ENCODE results near the gene TMEM132C.
"Not testable (repeated sequence)": the region's sequence is repeated elsewhere in the genome, so short reads cannot be mapped to it uniquely, and the experiment has no call there.

Gene TMEM132C

DNA sequence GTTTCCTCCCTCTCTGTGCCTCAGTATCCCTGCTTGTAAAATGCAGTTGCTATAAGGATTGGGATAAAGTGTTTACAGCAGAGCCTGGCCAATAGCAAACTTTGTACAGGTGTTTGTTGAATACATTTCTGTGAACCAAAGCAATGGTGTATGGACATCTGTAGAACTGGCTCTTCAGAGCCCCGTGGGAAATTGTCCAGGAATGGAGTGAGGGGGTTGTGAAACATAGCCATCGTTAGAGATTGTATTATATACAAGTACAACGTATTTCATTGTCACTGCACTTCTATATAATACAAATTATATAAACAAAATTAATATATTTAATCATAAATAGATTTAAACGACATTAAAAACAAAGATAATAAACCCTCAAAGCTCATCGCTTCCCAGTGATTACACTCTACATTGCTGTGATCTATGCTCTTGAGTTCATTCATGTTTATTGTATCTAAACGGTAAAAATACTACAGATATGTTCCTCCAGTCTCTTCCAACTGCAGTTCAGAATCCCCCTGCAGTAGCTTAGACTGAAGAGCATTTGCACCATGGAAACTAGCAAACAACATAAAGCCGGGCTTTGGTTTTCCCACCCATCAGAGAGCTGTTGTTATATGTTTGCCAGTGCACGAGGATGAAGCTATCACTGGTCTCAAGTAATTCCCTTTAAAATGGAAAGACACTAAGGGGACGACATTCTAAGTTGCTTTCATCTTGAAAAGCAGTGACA lies 216.7 kb downstream of the TMEM132C start:
- DNase-seq (ENCODE audit: low spot score): no peak

DNA sequence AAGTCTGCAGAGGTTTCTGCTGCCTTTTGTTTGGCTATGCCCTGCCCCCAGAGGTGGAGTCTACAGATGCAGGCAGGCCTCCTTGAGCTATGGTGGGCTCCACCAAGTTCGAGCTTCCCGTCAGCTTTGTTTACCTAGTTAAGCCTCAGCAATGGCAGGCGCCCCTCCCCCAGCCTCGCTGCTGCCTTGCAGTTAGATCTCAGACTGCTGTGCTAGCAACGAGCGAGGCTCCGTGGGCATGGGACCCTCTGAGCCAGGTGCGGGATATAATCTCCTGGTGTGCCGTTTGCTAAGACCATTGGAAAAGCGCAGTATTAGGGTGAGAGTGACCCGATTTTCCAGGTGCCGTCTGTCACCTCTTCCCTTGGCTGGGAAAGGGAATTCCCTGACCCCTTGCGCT lies 230.4 kb downstream of the TMEM132C start:
- DNase-seq (ENCODE audit: low spot score): not testable (repeated sequence)

DNA sequence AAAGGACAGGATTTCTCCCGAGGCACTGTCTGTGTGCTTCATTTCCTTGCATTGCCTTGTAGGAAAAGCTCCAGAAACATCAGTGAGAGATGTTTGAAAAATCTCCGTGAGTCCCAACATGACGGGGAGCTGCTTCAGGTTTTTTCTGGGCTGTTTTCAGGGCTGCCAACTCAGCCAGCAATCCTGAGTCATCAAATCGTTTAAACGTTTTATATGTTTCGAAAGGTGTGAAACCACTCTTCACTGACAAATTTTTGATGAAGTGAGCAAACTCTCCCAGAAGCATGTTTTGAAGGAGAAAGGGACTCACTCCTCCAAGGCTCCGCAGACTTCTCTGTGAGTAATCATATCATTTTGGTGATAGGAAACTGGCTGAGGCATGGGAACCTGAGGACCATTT lies 240.5 kb downstream of the TMEM132C start:
- DNase-seq (ENCODE audit: low spot score): no peak

DNA sequence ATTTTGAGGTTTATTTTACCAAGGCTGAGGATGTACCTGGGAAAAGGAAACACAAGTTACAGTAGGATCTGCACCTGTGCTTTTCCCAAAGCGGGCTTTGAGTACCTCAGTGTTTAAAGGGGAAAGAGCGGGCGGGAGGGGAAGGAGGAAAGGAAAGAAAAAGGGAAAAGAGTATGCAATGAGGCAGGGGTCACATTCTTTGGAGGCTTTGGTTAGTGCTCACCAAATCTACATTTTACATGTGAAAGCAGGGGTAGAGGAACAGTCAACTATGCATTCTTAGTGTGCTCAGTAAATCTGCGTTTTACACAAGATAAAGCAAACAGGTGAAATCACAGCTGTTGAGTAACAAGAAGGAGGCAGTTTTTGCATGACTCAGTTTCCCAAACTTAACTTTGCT lies 242.2 kb downstream of the TMEM132C start:
- no peak for DNase-seq (ENCODE audit: low spot score)

DNA sequence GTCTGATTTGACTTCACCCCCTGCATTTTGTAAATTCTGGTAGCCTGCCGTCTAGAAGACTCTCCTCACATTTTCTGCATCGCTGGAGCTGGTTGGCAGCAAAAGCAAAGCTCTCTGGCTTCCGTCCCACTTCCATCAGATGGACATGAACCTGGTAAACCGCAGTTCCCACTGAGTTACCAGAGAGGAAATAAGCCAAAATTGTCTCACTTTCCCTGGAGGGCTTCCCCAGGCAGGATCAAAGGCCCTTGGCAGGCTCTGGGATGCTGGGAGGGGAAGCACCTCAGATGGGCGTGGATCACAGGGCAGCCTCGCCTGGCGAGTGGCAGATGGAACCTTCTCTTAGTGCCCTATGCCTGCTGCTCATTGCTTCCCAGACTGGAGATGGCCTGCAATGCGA lies 243.5 kb downstream of the TMEM132C start:
- DNase-seq (ENCODE audit: low spot score): no peak

DNA sequence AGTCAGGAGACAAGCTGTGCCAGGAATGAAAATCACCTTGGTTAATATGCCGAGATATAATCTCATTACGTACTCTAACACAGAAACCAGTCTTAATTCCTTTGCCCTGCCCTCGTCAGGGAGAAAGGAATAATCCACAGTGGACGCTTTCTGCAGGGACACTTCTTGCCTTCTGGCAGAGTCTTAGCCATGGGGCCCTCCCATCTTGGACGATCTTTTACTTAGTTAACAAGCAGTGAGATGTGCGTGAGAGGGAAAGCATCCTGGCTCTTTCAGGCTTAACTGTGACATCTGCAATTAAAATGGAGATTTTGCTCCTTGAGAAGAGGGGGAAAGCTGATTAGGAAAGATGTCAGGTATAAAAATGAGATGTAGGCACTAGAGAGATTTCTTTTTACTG lies 246.4 kb downstream of the TMEM132C start:
- DNase-seq (ENCODE audit: low spot score): no peak

DNA sequence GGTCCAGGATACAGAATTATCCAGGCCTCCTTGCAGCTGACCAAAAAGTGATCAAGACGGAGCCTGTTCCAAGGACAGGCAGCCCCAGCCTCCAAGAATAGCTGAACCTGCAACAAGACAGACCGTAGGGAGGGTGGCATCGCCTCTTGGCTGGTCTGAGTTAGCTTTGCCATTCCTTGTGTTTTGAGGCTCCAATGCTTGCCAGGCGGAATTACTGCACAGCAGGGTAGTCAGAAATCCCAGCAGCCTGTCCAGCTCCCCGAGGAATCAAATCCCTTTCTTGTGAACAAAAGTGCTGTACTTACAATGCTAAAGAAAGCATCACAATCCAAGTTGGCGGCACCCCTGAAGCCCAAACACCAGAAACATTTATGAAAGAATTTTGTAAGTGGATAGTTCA lies 246.9 kb downstream of the TMEM132C start:
- no peak for DNase-seq (ENCODE audit: low spot score)

DNA sequence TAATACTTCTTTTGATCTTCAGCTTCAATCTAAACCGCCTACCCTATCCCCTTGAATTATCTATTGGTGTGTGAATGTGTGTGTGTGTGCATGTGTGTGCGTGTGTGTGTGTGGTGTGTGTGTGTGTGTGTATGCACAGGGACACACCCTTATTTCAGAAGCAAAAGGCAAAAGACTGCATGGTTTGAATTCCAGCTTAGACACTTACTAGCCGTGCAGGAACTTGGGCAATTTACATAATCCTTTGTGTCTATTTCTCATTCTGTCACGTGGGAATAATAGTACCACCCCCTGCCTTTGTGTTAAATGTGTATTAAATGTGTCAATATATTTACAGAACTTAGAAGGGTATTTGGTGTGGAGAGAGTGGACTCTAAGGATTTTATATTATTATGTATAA lies 251.7 kb downstream of the TMEM132C start:
- DNase-seq (ENCODE audit: low spot score): no peak

DNA sequence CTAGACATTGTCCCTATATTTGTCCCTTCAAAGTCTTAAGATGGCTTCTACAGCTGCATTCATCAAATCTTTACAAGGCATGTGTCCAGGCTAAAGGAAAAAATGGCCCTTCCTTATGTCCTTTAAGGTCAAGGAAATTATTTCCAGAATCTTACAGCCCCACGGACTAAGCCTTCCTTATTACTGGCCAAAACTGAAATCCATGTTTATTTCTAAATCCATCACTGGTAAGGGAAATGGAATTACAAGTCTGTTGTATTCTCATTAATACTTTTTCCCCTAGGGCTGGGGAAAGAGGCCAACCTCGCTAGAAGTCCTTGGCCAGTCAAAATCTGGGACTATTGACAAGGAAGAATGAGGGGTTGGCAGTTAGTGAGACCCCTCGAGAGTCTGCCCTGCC lies 252.5 kb downstream of the TMEM132C start:
- no peak for DNase-seq (ENCODE audit: low spot score)

DNA sequence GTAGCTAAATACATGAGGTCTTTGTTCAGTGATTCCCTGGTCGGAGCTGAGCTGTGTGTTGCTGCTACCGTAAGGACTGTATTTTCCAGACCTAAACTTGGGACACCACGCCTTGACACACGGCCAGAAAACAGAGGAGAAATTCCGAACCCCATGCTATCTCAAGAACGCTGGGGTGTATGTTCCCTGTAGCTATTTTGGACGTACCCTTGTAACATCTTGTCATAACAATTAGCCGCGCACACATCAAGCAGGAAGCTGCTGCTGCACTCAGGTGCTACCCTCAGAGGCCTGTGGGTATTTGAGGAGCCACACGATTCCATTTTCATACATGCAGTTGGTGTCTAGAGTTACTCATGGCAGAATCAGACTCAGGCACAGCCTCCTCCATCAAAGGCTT lies 255.0 kb downstream of the TMEM132C start:
- DNase-seq (ENCODE audit: low spot score): no peak

DNA sequence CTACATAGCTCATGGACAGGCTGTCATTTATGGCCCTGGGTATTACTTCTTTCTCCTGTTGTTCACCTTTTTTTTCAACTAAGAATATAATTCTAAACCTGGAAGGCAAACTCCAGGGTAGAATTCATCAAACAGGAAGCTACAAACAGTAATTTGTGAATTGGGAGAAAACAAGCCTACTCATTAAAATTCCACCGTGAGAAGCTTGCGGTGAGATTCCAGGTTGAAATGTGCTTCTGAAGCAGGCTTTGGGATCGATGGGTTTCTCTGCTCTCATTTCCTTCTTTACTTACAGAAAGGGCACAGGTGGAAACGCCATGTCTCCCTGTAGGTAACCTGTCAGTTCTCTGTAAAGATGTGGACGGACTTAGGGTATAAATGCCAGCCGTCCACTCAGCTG lies 257.5 kb downstream of the TMEM132C start:
- DNase-seq (ENCODE audit: low spot score): no peak

DNA sequence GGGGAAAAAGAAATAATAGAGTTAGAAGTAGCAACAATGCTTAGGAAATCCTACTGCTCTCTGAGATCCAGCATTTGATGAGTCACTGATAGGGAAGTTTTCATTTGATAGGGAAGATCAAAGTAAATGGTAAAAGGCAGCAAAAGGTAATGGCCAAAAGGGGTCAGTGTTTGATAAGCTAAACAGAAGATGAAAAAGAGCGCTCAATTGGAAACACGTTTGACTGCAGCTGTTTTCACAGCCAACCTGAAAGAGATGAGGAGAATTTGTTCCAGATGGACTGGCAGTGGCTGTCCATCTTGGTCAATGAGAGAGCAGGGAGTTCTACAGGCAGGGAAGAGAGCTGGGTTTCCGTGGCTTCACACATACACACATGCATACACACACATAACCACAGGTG lies 264.2 kb downstream of the TMEM132C start:
- DNase-seq (ENCODE audit: low spot score): no peak

DNA sequence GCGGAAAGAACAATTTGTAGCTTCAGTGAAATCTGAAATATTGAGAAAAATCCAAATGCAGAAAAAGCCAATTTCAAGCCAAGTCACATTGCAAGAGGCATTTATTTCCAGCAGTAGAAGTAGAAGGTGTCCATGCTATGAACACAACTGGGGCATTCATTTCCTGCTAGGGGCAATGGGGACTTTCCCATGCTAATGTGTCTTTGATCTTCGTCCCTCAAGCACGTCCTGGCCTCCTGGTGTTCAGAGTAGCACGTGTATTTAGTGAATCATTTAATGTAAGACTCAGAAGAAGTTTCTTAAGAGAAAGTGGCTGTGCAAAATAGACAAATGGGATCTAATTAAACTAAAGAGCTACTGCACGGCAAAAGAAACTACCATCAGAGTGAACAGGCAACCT lies 267.9 kb downstream of the TMEM132C start:
- no peak for DNase-seq (ENCODE audit: low spot score)

DNA sequence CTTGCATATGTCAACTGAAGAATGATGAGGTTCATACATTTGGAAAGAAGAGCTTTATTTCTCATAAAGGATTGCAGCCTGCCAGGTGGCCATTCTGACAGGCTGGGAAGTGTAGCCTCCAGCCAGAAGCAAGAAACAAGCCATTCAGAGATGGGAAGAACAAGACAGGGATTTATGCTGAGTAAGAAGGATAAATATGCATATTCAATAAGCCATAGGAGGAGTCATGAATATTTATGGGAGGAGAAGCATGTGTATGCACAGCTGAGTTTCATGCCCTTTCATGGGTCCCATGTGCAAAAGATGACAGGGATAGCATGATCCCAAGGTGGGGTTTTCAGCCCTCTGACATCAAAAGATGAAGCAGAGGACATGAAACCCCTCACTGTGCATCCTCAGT lies 269.8 kb downstream of the TMEM132C start:
- DNase-seq (ENCODE audit: low spot score): no peak

DNA sequence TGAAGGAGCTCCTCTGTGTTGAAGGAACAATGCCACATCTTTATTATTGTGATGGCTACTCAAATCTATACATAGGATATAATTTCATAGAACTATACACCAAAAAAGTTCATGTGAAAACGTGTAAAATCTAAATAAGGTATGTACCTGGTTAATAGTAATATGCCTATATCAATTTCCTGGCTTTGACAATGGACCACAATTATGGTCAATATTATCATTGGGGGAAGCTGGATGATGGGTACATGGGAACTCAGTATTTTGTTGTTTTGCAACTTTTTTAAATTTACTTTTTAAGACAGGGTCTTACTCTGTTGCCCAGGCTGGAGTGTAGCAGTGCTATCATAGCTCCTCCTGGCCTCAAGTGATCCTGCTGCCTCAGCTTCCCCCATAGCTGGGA lies 270.7 kb downstream of the TMEM132C start:
- DNase-seq (ENCODE audit: low spot score): no peak

DNA sequence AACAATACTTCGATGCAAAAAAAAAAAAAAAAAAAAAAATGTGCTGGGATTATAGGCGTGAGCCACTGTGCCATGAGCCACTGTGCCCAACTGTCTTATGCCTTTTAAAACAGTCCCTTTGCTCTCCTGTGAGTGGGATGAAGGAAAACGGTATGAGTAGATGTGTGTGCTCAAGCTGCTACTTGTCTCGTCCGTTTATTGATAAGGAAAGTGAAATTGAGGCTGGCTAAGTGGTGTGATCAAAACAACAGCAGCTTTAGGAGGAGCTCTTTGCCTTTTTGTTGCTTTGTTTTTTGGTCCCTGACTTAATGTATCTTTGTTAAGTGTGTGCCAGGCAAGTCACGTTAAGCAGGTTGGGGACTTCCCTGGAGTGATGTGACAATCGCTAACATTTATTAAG lies 275.9 kb downstream of the TMEM132C start:
- DNase-seq (ENCODE audit: low spot score): no peak

DNA sequence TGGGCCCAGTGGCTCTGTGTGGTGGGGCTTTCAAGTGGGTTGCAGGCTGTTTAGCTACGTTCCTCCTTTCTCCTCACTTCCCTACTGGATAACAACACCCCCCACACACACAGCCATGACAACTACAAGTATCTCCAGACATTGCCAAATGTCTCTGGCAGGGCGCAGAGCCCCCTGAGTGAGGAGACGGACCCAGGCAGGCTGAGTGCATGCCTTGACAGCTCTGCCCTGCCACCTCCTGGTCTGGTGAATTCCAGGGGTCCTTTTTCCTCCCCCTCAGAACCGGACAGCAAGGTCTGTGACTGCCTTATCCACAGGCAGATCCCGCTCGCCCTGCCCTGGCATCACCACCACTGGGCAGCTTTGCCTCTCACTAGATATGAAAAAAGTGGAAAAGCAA lies 276.5 kb downstream of the TMEM132C start:
- DNase-seq (ENCODE audit: low spot score): no peak

DNA sequence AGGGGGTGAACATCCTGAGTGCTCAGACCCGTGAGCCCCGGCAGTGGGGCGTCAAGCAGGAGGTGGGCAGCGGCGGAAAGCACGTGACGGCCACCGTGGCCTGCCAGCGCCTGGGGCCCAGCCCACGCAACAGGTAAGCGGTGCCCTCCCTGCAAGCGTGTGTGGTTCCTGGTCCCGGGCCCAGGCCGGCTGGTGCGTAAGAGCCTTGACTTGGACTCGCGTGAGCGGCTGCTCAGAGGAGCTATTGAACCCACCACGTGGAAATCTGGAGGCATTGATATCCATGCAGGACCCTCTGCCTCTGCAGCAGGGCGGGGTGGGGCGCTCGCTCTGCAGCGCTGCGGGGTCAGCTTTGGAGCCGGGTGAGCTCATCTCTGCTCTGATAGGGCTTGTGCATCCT lies 277.0 kb downstream of the TMEM132C start:
- no peak for DNase-seq (ENCODE audit: low spot score)

DNA sequence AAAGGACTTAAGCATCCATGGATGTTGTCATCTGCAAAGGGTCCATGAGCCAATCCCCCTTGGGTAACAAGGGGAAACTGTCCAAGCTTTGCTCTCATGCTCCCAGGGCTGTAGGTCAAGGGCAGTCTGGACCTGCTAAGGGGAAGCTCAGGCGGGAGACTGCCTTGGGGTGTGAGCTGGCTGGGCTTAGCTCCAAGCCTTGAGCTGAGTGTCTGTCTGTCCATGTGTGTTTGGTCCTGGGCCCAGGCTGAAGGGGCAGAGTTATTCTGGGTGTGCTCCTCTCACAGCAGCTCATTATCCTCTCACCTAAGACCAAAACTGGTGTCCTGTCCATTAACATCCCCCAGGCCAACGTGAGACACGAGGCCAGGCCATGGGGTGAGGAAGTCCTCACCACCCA lies 282.0 kb downstream of the TMEM132C start:
- DNase-seq (ENCODE audit: low spot score): no peak

DNA sequence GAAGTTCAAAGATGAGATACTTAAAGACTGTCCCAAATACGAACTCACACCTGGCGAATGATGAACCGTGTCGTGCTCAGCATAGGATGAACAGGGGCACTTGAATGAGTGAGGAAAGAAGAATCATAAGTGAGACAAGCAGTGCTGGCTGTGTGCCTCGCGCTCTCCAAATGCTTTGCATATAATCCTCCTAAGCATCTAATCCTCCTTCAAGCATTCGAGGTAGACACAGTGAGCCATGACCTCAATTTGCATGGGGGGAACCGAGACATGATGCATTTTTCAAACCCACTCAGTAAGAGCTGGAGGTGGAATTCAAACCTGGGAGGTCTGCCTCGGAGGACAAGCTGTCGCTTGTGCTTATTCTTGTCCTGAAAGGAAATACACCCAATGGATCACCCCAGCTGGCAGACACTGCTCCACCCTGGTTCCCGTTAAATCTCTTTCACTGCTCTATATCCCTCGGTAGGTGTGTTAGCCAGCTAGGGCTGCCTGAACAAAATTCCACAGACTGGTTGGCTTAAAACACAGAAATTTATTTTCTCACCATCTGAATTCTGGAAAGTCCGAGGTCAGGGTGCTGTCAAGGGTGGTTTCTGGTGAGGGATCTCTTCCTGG lies 282.7 kb downstream of the TMEM132C start:
- DNase-seq (ENCODE audit: low spot score): no peak

DNA sequence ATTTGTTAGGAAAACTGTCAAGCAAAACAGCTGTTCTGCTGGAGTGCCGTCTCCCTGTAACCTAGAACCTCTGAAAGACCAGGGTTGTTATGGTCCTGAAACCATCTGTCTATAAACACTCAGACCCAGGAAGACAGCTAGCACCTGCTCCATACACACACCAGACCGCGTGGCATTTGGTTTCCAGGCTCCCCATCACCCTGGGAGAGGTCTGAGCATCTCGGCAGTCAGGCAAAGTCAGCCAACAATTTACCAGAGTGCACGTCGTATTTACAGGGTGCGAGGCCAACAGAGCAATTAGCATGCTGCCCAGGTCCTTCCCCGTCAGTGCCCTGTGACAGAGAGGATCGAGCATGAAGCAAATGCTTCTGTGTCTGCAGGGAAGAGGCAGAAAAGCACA lies 284.3 kb downstream of the TMEM132C start:
- no peak for DNase-seq (ENCODE audit: low spot score)

DNA sequence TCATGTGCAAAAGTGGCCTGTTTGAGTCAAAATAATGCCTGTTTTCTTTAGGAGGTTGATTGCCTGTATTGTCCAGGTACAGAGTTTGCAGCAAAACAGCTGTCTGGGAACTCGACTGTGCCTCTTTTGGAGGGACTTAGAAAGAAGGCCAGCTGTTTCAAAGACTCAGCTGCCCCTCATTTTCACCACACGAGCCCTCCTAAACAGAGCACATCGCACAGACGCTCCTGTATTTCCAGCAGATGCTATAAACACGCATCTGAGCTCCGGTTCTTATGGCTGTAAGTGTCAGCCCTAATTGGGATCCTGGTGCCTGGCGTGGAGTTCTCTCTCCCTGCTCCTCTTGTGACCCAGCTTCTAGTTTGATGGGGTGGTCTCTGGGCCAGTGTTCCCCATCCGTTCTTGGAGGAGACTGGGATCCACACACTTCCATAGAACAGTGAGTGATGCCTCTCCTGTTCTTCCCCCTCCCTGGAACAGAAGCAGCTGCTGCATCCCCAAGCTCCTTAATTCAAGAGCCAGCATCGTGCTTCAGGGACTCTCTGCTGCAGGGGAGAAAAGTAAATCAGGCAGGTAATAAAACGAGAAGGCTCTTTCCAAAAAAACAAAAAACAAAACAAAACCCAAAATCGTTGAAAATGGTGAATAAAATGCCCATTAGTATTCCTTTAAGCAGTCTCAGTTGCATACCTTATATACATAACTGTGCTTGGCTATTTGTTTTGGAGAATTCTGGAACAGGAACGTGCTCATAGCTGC lies 287.8 kb downstream of the TMEM132C start:
- DNase-seq (ENCODE audit: low spot score): no peak

DNA sequence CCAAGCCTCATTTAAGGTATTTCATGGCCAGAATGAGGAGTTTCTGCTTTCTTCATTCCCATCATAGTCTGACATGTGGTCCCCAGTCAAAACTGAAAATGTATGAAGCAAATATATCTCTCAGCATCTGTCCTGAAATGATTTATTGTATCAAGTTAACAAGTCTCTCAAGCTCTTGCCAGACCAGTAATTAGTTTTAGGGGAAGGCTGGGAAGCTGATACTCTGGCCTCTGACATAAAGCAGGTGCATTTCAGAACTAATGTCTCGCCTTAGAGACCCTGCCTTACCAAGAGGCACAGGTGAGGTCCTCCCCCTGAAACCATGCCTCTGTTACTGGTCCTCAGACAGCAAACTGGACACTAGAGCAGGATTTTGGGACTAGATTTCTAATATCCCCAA lies 290.3 kb downstream of the TMEM132C start:
- DNase-seq (ENCODE audit: low spot score): no peak
